Hematopoietic multipotent progenitor cell treated with erythropoietin and hydrocortisone succinate and interleukin-3 and kit ligand, for 17 days (in vitro differentiated cells): ENCODE results near the gene DYRK1A.

Source experiments
- DNase-seq: peaks from one replicate; pipeline ENCODE4 v3.0.0-alpha.2; 2015; ENCODE audit warnings: low spot score

Gene DYRK1A

GRCh38 chr21:37365517-37366481, 774 bp upstream of the DYRK1A start:
- DNase-seq: no peak

DNA sequence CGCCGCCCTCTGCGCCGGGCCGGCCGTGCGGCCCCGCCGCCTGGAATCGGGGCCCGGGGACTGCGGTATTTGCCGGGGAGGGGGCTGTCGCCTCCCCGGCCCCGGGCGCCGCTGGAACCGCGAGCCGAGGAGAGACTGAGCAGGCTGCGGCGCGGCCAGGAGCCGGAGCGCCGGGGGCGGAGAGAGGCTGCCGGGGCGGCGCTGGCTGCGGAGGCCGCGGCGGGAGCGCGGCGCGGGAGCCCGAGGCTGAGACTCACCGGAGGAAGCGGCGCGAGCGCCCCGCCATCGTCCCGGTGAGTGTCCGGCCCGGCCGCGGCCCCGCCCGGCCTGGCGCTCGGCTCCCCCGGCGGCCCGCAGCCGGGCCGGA, 746 bp downstream of the DYRK1A start:
- peak; percentile 61 for DNase-seq

GRCh38 chr21:37367703-37368540, 1.3 kb downstream of the DYRK1A start:
- peak; percentile 60 for DNase-seq

GRCh38 chr21:37368541-37369279, 2.1 kb downstream of the DYRK1A start:
- peak; percentile 84 for DNase-seq

DNA sequence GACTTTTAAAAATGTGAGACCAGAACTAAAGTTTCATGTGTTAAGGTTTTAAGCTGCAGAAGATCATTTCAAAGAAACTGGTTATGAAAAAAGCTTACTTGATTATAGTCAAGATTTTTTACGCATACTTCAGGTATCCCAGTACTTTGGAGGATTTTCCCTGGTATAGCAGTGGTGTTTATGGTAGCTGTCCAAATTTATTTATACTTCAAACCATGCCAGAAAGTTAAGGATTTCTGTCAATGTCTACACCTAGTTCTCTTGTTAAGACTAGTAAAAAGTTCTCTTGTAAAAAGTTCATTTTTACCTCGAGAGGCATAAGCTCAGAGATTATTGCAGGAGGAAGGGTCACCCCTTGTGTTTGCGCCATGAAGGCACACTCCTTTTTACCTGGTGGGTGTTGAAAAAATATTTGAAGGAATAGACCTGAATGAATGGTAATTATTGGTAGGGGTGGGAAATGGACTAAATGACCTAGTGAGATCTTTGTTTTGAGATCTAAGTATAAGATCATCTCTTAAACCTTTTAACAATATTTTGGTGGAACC, 2.8 kb downstream of the DYRK1A start:
- DNase-seq: peak; percentile 58

- DNase-seq: peak; percentile 74
Measured at GRCh38 chr21:37370152-37371040, 3.8 kb downstream of the DYRK1A start.

DNA sequence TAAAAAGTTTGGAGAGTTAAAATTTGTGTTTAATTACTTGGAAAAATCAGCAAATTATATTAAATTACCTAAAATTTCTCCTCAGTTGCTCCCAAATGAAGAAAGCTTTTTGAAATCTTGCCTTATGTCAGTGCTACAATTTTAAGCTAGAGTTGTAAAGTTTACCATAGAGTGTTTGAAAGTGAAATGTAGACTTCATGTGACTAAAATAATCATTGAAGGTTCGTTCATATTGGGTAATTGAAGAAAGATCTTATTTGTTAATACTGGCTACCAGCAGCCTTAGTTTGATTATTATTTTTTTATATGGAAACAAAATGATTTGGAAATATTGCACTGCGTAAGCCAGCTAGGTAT, 4.4 kb downstream of the DYRK1A start:
- no peak for DNase-seq

GRCh38 chr21:37372127-37372731, 5.7 kb downstream of the DYRK1A start:
- no peak for DNase-seq

- peak; percentile 70 for DNase-seq
Measured at GRCh38 chr21:37372951-37373350, 6.4 kb downstream of the DYRK1A start.

DNA sequence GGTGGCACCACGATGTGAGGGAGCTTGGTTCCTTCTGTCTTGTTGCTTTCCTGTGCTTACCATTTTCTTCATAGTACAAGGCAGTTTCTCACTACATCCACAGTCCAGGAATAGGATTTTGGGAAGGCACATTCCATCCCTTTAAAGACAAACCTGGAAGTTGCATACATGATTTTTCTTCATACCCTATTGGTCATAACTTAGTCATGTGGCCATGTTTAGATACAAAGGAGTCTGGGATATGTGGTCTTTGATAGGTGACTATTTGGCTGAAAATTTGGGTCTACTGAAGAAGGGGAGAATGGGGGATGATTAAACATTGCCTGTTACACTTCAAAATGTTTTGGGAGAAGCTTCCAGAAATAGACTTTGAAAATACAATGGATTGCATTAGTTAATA, 7.0 kb downstream of the DYRK1A start:
- peak; percentile 29 for DNase-seq

GRCh38 chr21:37374027-37374426, 7.5 kb downstream of the DYRK1A start:
- no peak for DNase-seq

DNA sequence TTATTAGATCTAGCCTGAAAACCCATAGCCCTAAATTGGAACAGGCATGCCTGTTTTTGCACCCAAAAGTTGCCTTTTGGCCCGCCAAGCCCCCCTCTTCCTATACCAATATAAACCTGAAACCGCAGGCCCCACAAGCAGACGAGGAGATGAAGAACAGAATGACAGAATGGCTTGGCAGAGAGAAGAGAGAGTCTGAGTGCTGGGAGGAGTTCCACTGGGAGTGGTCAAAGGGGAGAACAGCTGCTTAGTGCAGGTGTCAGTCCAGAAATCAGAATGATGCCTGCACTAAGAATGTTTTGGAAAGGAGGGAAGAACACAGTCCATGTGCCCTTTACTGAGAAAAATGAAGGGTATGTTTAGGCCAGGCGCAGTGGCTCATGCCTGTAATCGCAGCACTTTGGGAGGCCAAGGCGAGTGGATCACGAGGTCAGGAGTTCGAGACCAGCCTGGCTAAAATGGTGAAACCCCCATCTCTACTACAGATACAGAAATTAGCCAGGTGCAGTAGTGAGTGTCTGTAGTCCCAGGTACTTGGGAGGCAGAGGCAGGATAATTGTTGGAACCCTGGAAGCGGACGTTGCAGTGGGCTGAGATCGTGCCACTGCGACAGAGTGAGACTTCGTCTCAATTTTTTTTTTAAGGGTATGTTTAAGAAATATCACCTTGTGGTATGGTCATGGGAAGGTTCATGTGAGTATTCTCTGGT, 9.4 kb downstream of the DYRK1A start:
- peak; percentile 9 for DNase-seq

GRCh38 chr21:37378700-37379139, 12.1 kb downstream of the DYRK1A start:
- no peak for DNase-seq

GRCh38 chr21:37380349-37381323, 14.1 kb downstream of the DYRK1A start:
- DNase-seq: peak; percentile 61

DNA sequence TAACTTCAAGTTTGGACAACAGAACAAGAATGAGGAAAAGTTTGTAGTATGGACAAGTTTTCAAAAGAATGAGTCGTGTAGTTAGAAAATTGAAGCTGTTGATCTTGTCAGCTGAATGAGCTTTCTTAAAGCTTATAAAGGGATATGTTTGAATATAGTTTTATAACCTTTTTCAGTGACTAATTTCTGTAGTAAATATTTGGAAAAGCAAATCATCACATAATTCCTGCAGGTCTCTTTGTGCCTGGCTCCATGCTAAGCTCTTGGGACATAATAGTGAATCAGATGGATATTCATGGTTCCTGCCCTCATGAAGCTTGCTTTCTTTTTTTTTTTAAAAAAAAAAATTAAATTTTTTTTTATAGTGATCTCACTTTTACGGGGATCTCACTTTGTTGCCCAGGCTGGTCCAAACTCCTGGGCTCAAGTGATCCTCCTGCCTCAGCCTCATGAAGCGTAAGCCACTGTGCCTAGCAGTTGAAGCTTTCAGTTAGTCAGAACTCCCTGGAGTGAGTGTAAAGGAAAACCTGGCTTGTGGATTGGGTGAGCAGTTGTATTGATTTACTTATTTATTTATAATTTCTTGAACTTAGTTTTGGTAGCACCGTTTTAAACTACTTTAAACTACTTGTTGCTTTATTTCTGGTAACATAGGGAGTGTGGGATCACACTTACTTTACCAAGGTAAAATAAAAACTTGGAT, 15.5 kb downstream of the DYRK1A start:
- DNase-seq: no peak

DNA sequence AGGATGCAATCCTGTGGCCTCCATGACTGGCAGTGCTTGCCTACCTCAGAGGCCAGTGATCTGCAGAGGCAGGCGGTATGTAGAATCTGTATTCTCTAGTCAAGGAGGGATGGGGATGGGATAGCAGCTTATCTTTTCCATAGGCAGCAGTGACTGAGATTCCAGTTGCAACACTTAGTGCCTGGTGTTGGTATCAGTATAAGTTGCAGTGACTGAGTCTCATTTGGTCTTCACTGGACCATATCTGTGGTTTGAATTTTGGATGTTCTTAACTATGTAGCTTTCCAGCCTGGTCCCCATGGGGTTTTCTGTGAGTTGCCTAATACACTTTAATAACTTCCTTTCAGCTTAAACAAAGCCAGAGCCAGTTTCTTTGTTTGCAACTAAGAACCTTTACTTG, 16.5 kb downstream of the DYRK1A start:
- DNase-seq: no peak

DNA sequence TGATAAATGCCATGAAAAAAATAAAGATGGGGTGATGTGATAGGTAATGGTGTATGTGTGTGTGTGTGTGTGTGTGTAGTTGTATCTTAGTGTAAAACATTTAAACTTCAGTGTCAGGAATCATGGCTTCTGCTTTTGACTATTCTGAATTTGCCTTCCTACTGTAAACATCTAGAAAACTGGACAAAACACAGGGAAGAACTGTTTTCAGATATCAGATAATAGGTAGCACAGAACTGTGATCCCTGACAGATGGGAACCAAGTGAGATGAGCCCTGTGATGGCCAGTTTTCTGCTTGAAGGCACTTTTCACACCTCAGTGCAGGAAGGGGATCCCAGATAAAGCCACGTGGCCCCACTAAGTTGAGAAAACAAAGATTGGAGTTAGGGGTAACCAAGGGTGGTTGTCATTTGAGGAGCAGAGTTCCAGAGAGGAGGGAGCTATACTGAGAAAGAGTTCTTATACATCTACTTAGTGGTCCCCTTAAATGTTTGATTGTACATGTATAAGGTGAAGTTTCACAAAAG, 17.3 kb downstream of the DYRK1A start:
- no peak for DNase-seq

DNA sequence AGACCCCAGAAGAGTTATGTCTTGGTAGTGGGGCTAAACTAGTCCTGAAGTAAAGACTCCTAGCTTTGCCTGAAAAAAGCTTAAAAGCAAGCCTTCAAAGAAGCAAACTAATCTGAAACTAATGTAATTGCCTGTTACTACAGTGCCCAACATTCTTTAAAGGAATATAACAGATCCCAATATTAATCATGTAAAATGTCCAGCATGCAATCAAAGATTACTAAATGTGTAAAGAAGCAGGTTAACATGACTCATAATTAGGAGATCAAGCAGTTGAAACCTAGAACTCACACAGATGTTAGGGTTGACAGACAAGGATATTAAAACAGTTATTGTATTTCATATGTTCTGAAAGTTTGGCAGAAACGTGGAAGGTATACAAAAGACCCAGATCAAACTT, 17.8 kb downstream of the DYRK1A start:
- no peak for DNase-seq
